Inferior parietal cortex (tissue), 1 donor: ENCODE results near the gene LYL1.

Source experiments
- DNase-seq: peaks from one replicate; pipeline ENCODE4 v3.0.0-alpha.2; 2016; ENCODE audit errors: extremely low spot score

The LYL1 gene

GRCh38 chr19:13092606-13093235 is 9.9 kb downstream of the LYL1 start:
- DNase-seq, result no peak

- no peak for DNase-seq
These were observed 10.5 kb downstream of the LYL1 start for GRCh38 chr19:13092158-13092543.

GRCh38 chr19:13091400-13092157 is 11.1 kb downstream of the LYL1 start:
- DNase-seq, result no peak

- DNase-seq, result no peak
These were observed 12.0 kb downstream of the LYL1 start for GRCh38 chr19:13090511-13091231.

GRCh38 chr19:13089857-13090507 is 12.7 kb downstream of the LYL1 start:
- DNase-seq, result no peak

- DNase-seq, result no peak
These were observed 13.4 kb downstream of the LYL1 start for GRCh38 chr19:13089139-13089856.

GRCh38 chr19:13087795-13088537 is 14.7 kb downstream of the LYL1 start:
- DNase-seq, result no peak

- DNase-seq, result no peak
These were observed 15.4 kb downstream of the LYL1 start for GRCh38 chr19:13087295-13087694.

- DNase-seq, result no peak
These were observed 16.3 kb downstream of the LYL1 start for GRCh38 chr19:13086341-13086740.

GRCh38 chr19:13085666-13086065 is 17.0 kb downstream of the LYL1 start:
- no peak for DNase-seq

- DNase-seq, result no peak
These were observed 19.0 kb downstream of the LYL1 start for GRCh38 chr19:13083627-13084026.

- DNase-seq, result no peak
These were observed 19.7 kb downstream of the LYL1 start for GRCh38 chr19:13083008-13083404.

- DNase-seq, result no peak
These were observed 20.3 kb downstream of the LYL1 start for GRCh38 chr19:13082192-13083007.

- no peak for DNase-seq
These were observed 23.1 kb downstream of the LYL1 start for GRCh38 chr19:13079542-13079986.

- DNase-seq, result no peak
These were observed 23.6 kb downstream of the LYL1 start for GRCh38 chr19:13078897-13079541.

GRCh38 chr19:13078381-13078780 is 24.3 kb downstream of the LYL1 start:
- no peak for DNase-seq

- no peak for DNase-seq
These were observed 25.4 kb downstream of the LYL1 start for GRCh38 chr19:13077240-13077639.

- no peak for DNase-seq
These were observed 25.9 kb downstream of the LYL1 start for GRCh38 chr19:13076787-13077186.

GRCh38 chr19:13076320-13076719 is 26.3 kb downstream of the LYL1 start:
- no peak for DNase-seq

- no peak for DNase-seq
These were observed 28.3 kb downstream of the LYL1 start for GRCh38 chr19:13074378-13074777.
